Ishikawa (cell line): ENCODE data around the gene CA10.

Experiments
- CEBPB ChIP-seq: IDR thresholded peaks from 2 replicates; pipeline ENCODE4 v1.6.1; 2012
- CREB1 ChIP-seq: IDR thresholded peaks from 2 replicates; pipeline ENCODE4 v1.6.1; 2012; ENCODE audit warnings: low read depth
- EGR1 ChIP-seq: IDR thresholded peaks from 2 replicates; pipeline ENCODE4 v1.6.1; 2012
- EP300 ChIP-seq: IDR thresholded peaks from 2 replicates; pipeline ENCODE4 v1.6.1; 2012; ENCODE audit warnings: borderline replicate concordance
- MAX ChIP-seq: IDR thresholded peaks from 2 replicates; pipeline ENCODE4 v1.6.1; 2012
- NFIC ChIP-seq: IDR thresholded peaks from 2 replicates; pipeline ENCODE4 v1.6.1; 2012
- RAD21 ChIP-seq: IDR thresholded peaks from 2 replicates; pipeline ENCODE4 v1.6.1; 2012; ENCODE audit warnings: low read depth
- REST ChIP-seq: IDR thresholded peaks from 2 replicates; pipeline ENCODE4 v1.6.1; 2012; ENCODE audit warnings: low read depth, mild to moderate bottlenecking
- TAF1 ChIP-seq: IDR thresholded peaks from 2 replicates; pipeline ENCODE4 v1.6.1; 2012; ENCODE audit warnings: low read depth, mild to moderate bottlenecking
- TEAD4 ChIP-seq: IDR thresholded peaks from 2 replicates; pipeline ENCODE4 v1.6.1; 2012
- USF1 ChIP-seq: IDR thresholded peaks from 2 replicates; pipeline ENCODE4 v1.6.1; 2012
- YY1 ChIP-seq: IDR thresholded peaks from 2 replicates; pipeline ENCODE4 v1.6.1; 2012; ENCODE audit warnings: low read depth
- ZBTB7A ChIP-seq: IDR thresholded peaks from 2 replicates; pipeline ENCODE4 v1.6.1; 2012; ENCODE audit warnings: low read depth

GRCh38 chr17:52047086-52047485 lies 111.4 kb downstream of the CA10 start:
- TF ChIP-seq EP300 (no peak), REST (no peak), USF1 (no peak), TAF1 (no peak), CEBPB (no peak), CREB1 (no peak), TEAD4 (no peak), MAX (no peak), NFIC (no peak), RAD21 (no peak), YY1 (no peak), EGR1 (no peak), ZBTB7A (no peak)
